PC-9 (cell line): ENCODE results near the gene CRADD.

Experiments used
- EZH2 ChIP-seq: fragments of 200-600 bp; sonication (generic); IDR thresholded peaks from 2 replicates; pipeline ENCODE4 v1.8.0; 2017; ENCODE audit warnings: antibody characterized with exemption, low read depth
- TF ChIP-seq, protein P1 (sequence below): fragments of 200-600 bp; sonication (generic); conservative IDR thresholded peaks from 2 replicates; pipeline ENCODE4 v1.6.1; 2017; ENCODE audit warnings: mixed run types, antibody characterized with exemption, mild to moderate bottlenecking, moderate library complexity

DNA sequence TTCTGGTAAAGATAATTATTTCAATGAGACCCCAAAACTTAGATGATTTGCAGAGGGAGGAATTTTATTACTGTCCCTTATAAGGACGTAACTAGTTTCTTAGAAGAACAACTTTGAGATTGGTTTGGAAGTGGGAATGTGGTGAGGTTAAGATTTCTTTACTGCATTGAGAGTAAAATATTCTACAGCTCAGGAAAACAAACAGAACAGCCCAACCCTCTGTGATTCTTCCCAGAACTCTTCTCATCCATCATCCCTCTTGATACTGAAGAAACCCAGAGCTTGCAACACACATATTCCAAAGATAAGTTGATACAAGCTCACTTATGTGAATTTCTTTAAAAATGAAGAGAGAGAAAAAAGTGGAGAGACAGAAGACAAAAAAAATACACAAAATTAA is 234.2 kb downstream of the CRADD start:
- TF ChIP-seq, protein P1, sequence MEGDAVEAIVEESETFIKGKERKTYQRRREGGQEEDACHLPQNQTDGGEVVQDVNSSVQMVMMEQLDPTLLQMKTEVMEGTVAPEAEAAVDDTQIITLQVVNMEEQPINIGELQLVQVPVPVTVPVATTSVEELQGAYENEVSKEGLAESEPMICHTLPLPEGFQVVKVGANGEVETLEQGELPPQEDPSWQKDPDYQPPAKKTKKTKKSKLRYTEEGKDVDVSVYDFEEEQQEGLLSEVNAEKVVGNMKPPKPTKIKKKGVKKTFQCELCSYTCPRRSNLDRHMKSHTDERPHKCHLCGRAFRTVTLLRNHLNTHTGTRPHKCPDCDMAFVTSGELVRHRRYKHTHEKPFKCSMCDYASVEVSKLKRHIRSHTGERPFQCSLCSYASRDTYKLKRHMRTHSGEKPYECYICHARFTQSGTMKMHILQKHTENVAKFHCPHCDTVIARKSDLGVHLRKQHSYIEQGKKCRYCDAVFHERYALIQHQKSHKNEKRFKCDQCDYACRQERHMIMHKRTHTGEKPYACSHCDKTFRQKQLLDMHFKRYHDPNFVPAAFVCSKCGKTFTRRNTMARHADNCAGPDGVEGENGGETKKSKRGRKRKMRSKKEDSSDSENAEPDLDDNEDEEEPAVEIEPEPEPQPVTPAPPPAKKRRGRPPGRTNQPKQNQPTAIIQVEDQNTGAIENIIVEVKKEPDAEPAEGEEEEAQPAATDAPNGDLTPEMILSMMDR = no peak
- TF ChIP-seq EZH2 = no peak
